SKM-1 (cell line): ENCODE data around the gene SPCS1.
"Not testable (repeated sequence)": the region's sequence is repeated elsewhere in the genome, so short reads cannot be mapped to it uniquely, and the experiment has no call there.

Experiments
- DNase-seq: peaks from one replicate; lab custom pipeline; 2025; ENCODE audit not compliant: unreplicated experiment; lab: John Stamatoyannopoulos, UW

The SPCS1 gene

GRCh38 chr3:52705688-52706686 lies at the start of gene SPCS1, which contains the start of gene GLT8D1:
SPCS1 (plus strand) TSS chr3:52706106; CDS start chr3:52706247, 141 bp downstream.
GLT8D1 (minus strand) TSS chr3:52705791; CDS start chr3:52700460, 5,331 bp downstream.
- DNase-seq, result peak; percentile 75

- no peak for DNase-seq
These were observed 45.9 kb upstream of the SPCS1 start for GRCh38 chr3:52660046-52660445.

- DNase-seq, result no peak
These were observed 42.8 kb upstream of the SPCS1 start for GRCh38 chr3:52663098-52663497.

DNA sequence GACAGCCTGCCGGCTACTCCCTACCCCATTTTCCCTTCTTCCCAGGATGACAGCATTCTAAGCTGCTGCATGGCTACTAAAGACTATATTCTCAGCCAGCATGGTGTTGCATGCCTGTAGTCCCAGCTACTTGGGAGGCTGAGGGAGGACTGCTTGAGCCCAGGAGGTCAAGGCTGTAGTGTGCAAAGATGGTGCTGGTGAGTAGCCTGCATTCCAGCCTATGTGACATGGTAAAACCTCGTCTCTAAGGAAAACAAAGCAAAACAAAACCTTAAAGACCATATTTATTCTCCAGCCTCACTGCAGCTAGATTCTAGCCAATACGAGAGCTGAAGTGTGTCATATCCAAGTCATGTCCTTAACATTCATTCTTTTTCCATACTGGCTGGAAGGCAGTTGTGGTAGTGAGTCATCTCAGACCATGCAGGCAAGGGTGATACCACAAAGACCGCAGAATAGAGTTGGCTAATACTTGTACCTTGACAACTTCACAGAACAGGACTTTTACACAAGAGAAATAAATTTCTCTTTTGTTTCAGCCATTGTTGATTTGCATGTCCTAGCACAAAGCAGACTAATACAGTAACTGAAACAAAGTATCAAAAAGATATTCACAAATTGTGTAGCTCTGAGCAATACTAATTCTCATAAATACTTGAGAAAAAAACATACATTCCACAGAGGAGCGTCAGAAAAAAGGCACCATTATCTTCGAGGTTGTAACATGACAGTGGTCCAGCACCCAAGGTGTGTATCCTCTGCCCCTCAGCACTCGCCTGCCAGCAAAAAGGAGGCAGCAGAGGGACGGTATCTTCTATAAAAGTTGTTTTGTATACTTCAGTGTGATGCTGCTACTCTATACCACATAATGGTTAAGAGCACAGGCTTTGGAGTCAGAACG lies 35.0 kb upstream of the SPCS1 start:
- peak; percentile 85 for DNase-seq

- no peak for DNase-seq
These were observed 34.2 kb upstream of the SPCS1 start for GRCh38 chr3:52671676-52672075.

DNA sequence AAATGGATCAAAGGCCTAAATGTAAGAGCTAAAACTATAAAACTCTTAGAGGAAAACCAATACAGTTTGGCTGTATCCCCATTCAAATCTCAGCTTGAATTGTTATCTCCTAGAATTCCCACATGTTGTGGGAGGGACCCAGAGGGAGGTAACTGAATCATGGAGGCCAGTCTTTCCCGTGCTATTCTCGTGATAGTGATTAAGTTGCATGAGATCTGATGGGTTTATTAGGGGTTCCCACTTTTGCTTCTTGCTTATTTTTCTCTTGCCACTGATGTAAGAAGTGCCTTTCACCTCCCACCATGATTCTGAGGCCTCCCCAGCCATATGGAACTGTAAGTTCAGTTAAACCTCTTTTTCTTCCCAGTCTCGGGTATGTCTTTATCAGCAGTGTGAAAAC lies 29.7 kb upstream of the SPCS1 start:
- not testable (repeated sequence) for DNase-seq

GRCh38 chr3:52678265-52679198 lies 27.4 kb upstream of the SPCS1 start:
- DNase-seq, result no peak

GRCh38 chr3:52679199-52679538 lies 26.7 kb upstream of the SPCS1 start:
- DNase-seq, result no peak

- no peak for DNase-seq
These were observed 26.1 kb upstream of the SPCS1 start for GRCh38 chr3:52679811-52680210.

- no peak for DNase-seq
These were observed 24.3 kb upstream of the SPCS1 start for GRCh38 chr3:52681596-52681995.

DNA sequence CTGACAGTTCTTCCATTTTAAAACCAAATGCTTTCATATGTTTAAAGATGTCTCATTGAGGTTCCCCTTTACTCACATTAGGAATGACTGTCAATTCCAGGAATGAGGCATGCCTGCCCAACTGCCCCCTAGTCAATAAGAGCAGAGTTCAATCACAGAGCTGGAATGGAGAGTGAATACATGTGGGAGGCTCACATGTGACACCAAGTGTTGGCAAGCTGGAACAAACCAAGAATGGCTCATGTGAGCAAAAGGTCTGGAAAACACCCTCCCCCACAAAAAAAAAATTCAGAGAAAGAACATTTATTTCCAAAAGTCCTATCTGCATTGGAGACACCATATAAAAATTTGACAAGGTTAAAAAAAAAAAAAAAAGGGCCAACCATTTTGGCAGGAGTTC lies 23.9 kb upstream of the SPCS1 start:
- DNase-seq, result no peak

GRCh38 chr3:52683611-52684010 lies 22.3 kb upstream of the SPCS1 start:
- no peak for DNase-seq

DNA sequence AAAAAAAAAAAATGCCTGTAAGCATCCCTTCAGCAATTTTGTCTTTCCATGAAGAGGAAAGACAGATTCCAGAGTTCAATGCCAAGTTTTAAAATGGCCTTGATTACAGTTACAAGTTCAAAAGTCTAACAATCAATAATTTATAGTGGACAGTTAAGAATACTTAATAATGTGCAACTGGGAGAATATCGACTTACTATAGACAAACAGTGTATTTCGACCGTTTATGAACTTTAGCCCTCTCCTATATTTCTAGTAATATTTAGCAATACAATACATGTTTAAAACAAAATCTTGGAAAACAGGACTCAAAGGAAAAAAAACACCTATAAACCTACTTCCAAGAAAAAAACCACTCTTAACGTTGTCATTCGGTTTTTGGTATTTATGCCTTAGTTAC lies 21.7 kb upstream of the SPCS1 start:
- DNase-seq, result no peak

DNA sequence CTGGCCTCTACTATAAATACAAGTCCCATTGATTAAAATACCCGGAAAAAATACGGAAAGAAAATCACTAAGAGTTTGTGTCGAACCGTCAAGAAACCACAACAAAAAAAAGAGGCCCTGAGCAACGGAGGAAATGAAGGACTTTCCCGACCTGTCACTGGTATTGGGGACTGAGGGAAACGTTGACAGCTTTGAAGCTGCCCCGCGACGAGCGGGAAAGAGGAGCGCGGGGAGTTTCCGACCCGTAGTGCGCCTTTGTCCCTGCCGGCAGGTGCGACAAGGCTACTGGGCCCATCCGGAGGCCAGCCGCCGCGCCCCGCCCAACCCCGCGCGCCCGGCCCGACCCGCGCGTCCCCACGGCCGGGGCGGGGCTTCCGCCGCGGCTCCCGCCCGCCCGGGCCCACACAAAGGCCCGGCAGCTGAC lies 20.6 kb upstream of the SPCS1 start:
- DNase-seq, result peak; percentile 75

GRCh38 chr3:52685709-52686691 lies 19.9 kb upstream of the SPCS1 start, which contains the start of the genes GNL3 and PBRM1:
GNL3 (plus strand) TSS chr3:52686032; CDS start chr3:52686093, 61 bp downstream.
PBRM1 (minus strand) TSS chr3:52685913.
- peak; percentile 91 for DNase-seq

DNA sequence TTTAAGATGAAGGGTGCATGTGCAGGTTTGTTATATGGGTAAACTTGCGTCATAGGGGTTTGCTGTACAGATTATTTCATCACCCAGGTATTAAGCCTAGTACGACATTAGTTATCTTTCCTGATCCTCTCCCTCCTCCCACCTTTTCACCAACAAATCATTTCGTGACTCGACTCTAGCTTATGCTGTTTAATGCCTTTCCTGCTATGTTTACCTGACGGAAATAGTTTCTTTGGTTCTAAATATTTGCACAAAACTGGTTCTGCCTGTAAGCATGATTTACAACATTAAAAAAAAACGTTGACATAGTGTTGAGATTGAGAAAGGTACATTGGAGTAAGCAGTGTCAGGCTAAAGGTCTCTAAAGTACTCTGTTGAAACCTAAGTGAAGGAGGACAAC lies 17.6 kb upstream of the SPCS1 start:
- DNase-seq, result no peak

GRCh38 chr3:52689151-52689550 lies 16.8 kb upstream of the SPCS1 start:
- no peak for DNase-seq

- no peak for DNase-seq
These were observed 15.3 kb upstream of the SPCS1 start for GRCh38 chr3:52690560-52690959.

DNA sequence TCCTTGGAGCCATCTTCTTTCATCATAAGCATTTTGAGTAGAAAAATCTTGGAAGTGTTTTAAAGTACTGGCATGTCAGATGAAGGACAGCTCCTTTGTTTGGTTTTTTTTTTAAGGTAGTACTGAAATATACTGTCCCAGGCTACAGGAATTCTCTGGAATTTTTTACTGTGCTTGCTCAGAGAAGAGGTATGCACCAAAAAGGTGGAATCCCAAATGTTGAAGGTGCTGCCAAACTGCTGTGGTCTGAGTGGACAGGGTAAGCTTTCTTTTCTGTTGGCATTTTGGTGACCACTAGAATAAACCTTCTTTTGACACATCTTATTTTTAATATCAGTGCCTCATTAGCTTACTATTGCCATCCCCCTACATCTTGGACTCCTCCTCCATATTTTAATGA lies 12.8 kb upstream of the SPCS1 start:
- DNase-seq, result no peak
